HG03575 (cell line): ENCODE data around the gene ABCC1.

ENCODE experiments used
- ATAC-seq: cut with Tn5 transposase; IDR thresholded peaks from one replicate; pipeline ENCODE4 v1.9.1; 2021; ENCODE audit not compliant: unreplicated experiment, insufficient number of reproducible peaks, low FRiP score; ENCODE audit errors: extremely low read depth

The ABCC1 gene

DNA sequence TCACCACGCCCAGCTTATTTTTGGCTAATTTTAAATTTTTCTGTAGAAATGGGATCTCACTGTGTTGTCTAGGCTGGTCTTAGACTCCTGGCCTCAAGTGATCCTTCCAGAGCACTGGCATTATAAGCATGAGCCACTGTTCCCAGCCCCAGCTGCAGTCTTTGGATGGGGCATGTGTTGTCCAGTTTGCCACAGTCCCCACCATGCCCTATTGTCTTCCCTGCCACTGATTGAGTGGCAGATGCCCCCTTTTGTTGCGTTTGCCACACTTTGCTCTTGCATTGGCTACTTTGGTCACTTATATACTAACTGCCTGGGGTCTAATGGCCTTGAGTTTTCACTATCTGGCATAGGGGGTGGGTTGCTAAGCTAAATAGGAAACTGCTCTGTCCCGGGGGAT lies 60.8 kb downstream of the ABCC1 start:
- ATAC-seq = no peak

DNA sequence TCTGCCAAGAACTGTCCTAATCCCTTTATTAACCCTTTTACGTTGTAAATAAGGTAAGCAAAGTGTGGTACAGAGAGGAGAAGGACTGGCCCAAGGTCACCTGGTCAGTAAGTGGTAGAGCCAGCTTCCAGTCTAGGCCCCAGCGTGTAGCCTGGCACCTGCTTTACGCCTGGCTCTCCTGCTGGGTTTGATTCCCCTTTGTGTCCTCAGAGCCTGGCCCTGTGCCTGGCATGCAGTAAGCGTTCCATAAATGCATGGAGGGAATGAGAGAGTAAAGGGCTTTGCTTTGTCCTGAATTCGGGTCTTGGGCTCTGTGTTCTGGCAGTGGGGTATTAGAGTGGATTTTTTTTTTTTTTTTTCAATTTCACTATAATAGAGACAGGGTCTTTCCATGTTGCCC lies 62.7 kb downstream of the ABCC1 start:
- no peak for ATAC-seq

- ATAC-seq = no peak
Observed at GRCh38 chr16:16013812-16014211, 64.4 kb downstream of the ABCC1 start.

GRCh38 chr16:16014329-16015224 lies 65.2 kb downstream of the ABCC1 start:
- no peak for ATAC-seq

DNA sequence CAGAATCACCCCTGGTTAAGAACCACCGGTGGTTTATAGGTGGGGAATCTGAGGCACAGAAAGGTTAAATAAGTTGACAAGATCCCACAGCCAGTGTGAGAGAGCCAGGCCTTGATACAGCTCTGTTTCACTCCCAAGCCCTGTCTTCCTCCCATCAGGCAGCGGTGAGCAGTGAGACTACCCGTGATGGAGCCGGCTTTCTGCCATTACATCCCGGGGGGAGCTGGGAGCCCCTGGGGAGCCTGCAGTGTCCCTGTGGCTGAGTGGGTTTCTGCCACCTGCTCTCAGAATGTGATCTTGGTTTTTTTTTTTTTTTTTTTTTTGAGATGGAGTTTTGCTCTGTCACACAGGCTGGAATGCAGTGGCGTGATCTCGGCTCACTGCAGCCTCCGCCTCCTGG lies 66.4 kb downstream of the ABCC1 start:
- no peak for ATAC-seq

DNA sequence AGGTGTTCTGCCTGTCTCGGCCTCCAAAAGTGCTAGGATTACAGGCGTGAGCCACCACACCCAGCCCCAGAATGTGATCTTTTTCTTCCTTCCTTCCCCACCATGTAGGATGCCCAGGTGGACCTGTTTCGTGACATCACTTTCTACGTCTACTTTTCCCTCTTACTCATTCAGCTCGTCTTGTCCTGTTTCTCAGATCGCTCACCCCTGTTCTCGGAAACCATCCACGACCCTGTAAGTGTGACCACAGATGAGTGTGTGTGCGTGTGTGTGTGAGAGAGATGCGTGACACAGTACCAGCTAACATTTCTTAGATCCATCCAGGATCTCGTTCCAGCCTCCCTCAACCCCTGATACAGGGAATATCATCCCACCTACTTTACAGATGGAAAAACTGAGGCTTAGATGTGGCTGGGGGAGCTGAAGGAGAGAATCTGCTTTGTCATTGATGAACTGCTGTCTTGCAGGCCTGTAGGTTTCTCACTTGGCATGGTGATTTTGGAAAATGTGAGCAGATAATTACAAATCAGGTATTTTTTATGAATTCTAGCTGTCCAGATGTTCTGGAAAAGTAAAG lies 67.1 kb downstream of the ABCC1 start:
- no peak for ATAC-seq

GRCh38 chr16:16017812-16018211 lies 68.4 kb downstream of the ABCC1 start:
- ATAC-seq = no peak

DNA sequence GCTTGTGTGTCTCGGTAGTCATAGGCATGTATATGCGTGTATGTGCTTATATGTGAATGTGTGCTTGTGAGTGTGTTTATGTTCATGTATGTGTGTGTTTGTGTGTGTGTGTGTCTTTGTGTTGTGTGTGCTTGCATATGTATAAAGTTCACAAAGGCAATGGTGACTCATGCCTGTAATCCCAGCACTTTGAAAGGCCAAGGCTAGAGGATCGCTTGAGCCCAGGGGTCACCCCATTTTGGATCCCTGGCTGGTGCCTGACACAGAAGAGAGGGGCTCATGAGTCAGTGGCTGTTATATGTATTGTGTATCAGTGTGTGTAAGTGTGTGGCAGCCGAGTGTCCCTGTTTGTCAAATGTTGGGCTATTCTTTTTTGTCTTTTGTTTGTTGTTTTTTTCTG lies 69.3 kb downstream of the ABCC1 start:
- no peak for ATAC-seq

DNA sequence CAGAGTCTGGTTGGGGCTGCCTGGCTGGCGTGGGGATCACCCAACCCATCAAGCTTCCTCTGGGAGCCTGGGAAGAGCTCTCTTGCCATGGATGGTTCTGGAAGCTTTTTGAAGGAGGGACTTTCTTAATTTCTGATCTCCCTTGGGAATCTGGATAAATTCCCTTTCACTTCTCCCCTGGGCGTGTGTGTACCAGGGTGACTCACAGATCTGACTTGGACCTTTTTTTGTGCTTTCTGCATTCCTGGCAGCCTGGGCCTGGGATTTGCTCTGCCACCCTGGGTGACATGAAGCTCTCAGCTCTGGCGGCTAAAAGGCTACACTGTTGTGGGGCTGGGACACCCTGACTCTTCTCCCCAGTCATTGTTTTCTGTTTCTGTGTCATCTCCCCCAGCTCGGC lies 70.1 kb downstream of the ABCC1 start:
- no peak for ATAC-seq

- ATAC-seq = no peak
Observed at GRCh38 chr16:16020291-16020690, 70.9 kb downstream of the ABCC1 start.

- ATAC-seq = no peak
Observed at GRCh38 chr16:16021020-16021419, 71.6 kb downstream of the ABCC1 start.

- no peak for ATAC-seq
Observed at GRCh38 chr16:16021646-16021987, 72.2 kb downstream of the ABCC1 start.

DNA sequence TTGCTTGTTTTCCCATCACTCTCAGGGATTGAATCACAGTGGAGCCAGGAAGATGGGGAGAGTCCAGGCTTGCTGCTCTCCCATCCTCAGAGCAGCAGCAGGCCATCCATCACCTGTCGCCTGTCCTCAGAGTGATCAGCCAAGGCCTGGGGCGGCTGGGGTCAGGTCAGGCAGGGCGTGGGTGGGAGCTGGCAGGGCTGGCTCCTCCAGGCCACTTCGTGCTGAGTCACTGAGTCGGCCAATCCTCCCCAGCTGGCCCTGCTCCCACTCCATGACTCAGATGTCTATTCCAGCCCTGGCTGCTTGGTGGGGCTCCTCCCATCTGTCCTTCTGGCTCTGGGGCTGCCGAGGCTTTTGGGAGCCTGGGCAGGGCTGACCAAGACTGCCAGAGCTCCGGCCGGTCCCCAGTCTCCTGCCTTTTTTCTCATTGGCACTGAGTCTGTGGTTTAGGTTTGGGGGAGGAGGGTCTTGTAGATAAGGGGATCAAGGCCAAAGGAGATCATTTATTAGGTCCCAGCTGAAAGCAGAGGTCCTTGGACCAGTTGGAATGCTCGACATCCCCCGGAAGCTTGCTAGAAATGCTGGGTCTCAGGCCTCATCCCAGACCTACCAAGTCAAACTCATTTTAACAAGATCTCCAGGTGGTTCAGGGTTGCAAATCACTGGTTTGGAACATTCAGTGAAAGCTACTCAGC lies 72.7 kb downstream of the ABCC1 start:
- ATAC-seq = no peak

- ATAC-seq = no peak
Observed at GRCh38 chr16:16022683-16023064, 73.3 kb downstream of the ABCC1 start.

- no peak for ATAC-seq
Observed at GRCh38 chr16:16025214-16025968, 76.0 kb downstream of the ABCC1 start.

DNA sequence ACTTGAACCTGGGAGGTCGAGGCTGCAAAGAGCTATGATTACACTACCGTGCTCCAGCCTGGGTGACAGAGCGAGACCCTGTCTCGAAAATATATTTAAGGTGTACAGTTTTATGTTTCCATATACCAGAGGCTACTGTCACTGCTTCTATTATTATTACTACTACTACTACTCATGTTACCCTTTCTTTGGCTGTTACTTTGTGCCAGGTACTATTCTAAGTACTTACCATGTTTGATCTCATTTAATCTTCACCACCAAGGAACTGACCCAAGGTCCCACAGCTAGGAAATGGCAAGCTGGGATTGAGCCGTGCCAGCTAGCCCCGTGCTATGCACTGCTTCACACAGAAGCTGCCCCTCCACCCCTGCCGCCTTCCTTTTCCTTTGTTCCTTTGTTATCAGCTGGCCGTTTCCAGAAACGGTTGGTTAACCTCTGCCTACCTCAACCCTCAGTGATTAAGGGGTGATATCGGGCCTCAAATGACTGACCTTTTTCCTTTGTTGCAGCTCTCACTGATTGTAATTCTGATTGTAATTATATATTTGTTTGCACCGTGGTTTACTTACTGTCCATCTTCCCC lies 78.4 kb downstream of the ABCC1 start:
- ATAC-seq = no peak

GRCh38 chr16:16028311-16028999 lies 79.0 kb downstream of the ABCC1 start:
- ATAC-seq = no peak

- no peak for ATAC-seq
Observed at GRCh38 chr16:16029431-16030011, 80.1 kb downstream of the ABCC1 start.
